ENCODE results near the gene LRRK1.

- TF ChIP-seq CTCF (IDR thresholded peaks at IDR 0.05) (no peak), POLR2A (IDR thresholded peaks at IDR 0.05) (no peak)
Measured at GRCh38 chr15:100988297-100988696, 69.1 kb downstream of the LRRK1 start.

Data from prostate gland (tissue), 2 donors.